NCI-H1092 treated with DMSO at 0.1 percent for 48 hours (cell line): ENCODE results near the gene RFFL.
"Not testable (repeated sequence)": the region's sequence is repeated elsewhere in the genome, so short reads cannot be mapped to it uniquely, and the experiment has no call there.

Experiments
- DNase-seq: peaks from one replicate; lab custom pipeline; 2025; lab: John Stamatoyannopoulos, UW

The RFFL gene

GRCh38 chr17:35063514-35064223, at the start of gene RFFL:
RFFL (minus strand) TSS chr17:35063707; CDS start chr17:35026553, 37,154 bp downstream.
- peak; percentile 21 for DNase-seq

GRCh38 chr17:35110791-35111190, 47.3 kb upstream of the RFFL start:
- not testable (repeated sequence) for DNase-seq

- DNase-seq = no peak
Measured at GRCh38 chr17:35104844-35105450, 41.4 kb upstream of the RFFL start.

- no peak for DNase-seq
Measured at GRCh38 chr17:35103271-35103670, 39.8 kb upstream of the RFFL start.

GRCh38 chr17:35101725-35102124, 38.2 kb upstream of the RFFL start:
- no peak for DNase-seq

- DNase-seq = no peak
Measured at GRCh38 chr17:35101036-35101435, 37.5 kb upstream of the RFFL start.

GRCh38 chr17:35099908-35100307, 36.4 kb upstream of the RFFL start:
- no peak for DNase-seq

- no peak for DNase-seq
Measured at GRCh38 chr17:35097776-35098175, 34.3 kb upstream of the RFFL start.

- no peak for DNase-seq
Measured at GRCh38 chr17:35095741-35096140, 32.2 kb upstream of the RFFL start.

GRCh38 chr17:35094902-35095301, 31.4 kb upstream of the RFFL start:
- DNase-seq = no peak

- DNase-seq = not testable (repeated sequence)
Measured at GRCh38 chr17:35090707-35091106, 27.2 kb upstream of the RFFL start.

GRCh38 chr17:35089586-35090296, 26.2 kb upstream of the RFFL start:
- DNase-seq = no peak

- peak; percentile 75 for DNase-seq
Measured at GRCh38 chr17:35088881-35089585, 25.5 kb upstream of the RFFL start.

GRCh38 chr17:35088356-35088880, 24.9 kb upstream of the RFFL start:
- DNase-seq = peak; percentile 29

- DNase-seq = no peak
Measured at GRCh38 chr17:35087731-35088355, 24.3 kb upstream of the RFFL start.

- no peak for DNase-seq
Measured at GRCh38 chr17:35086931-35087573, 23.5 kb upstream of the RFFL start.

GRCh38 chr17:35086164-35086563, 22.7 kb upstream of the RFFL start:
- DNase-seq = no peak

- no peak for DNase-seq
Measured at GRCh38 chr17:35084987-35085386, 21.5 kb upstream of the RFFL start.

- no peak for DNase-seq
Measured at GRCh38 chr17:35083071-35083470, 19.6 kb upstream of the RFFL start.

- DNase-seq = peak; percentile 70
Measured at GRCh38 chr17:35082073-35082657, 18.7 kb upstream of the RFFL start.

GRCh38 chr17:35081638-35082037, 18.1 kb upstream of the RFFL start:
- no peak for DNase-seq
